ENCODE data around the gene LTBP2. TPM values are rescaled to one million over a fixed set of nuclear protein-coding genes. Genes with fewer than 3 reads are reported as not detected.

Gene LTBP2
- polyA plus RNA-seq, 3 donors, result 2.4 to 4.4 (median 2.9) TPM

DNA sequence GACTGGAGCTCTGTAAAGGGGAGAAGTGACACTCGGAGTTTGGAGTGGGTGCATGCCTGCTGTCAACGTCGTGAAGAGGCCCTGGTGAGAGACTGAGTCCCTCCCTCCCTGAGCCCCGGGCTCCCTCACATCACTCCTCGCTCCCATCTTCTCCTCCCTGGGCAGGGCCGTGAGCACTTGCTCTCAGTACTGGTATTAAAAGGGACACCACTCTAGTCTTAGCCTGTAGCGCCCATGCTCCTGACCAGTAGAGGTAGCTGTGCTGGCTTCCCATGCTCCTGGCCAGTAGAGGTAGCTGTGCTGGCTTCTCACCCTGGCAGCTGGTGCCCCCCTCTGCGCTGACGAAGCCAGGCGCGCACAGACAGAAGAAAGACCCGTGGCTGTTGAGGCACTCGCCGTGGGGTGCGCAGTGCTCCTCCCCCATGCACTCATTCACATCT lies 103.7 kb downstream of the LTBP2 start:
- DNase-seq, result no peak

DNA sequence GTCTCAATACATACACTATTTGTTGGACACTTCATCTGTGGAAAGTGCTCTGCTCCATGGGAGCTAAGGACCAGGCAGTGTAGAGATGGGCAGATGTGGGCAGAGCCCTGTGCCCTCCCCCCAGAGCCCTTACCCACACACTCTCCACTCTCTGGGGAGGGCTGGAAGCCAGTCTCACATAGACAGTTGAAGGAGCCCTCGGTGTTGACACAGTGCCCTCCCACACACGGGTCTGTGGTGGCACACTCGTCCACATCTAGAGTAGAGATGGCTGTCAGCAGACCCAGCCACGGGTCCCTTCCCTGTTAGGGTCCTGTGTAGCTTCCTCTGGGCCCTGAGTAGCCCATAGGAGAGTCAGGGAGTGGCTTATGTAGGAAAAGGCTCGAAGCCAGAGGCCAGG lies 104.2 kb downstream of the LTBP2 start:
- DNase-seq, result no peak

DNA sequence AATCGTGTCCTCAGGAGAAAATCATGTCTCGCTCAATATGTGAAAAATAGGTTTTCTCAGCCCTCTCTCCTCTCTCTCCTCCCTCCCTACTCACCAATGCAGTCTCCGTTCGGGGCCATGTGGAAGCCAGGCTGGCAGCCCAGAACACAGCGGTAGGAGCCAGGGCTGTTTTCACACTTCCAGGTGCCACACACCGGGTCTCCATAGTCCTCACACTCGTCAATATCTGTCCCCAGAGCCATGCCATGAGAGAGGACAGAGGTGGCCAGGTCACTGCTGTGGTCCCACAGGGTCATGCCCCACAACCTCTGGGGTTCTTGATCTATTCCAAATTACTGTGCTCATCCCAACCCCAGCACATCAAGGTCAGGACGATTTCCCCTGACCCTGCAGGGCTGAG lies 105.0 kb downstream of the LTBP2 start:
- DNase-seq, result no peak

DNA sequence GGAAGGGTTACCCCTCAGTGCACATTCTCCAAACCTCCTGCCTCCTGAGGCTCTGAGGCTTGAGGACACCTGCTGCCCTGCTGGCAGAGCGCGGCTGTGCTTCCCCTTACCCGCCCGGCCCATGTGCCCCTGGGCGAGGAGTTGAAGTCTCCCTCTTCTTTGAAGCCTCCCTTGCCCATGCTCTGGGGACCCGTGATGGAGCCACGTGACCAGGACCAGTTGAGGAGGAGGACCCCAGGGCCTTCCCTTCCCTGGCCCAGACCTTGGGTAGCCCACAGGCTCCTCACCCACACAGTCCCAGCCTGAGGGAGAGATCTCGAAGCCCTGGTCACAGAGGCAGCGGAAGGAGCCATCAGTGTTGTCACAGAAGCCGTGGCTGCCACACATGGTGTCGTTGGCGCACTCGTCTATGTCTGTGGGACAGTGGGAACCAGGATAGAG lies 105.6 kb downstream of the LTBP2 start:
- no peak for DNase-seq

DNA sequence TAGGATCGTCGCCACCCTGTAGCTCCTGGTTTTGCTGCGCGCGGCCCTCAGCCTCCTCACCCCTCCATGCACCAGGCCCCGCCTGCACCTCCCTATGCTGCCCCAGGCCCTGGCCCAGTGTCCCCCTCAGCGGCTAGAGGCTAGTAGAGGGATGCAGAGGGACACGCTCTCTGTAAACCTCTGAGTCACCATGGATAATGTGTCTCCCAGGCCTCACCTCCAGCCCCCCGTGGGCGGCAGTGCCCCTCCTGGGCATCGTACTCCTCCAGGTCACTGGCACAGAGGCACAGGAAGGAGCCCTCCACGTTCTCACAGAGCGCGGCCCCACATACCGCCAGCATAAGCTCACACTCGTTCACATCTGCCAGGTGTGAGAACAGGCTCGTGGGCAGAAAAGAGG lies 106.2 kb downstream of the LTBP2 start:
- no peak for DNase-seq

DNA sequence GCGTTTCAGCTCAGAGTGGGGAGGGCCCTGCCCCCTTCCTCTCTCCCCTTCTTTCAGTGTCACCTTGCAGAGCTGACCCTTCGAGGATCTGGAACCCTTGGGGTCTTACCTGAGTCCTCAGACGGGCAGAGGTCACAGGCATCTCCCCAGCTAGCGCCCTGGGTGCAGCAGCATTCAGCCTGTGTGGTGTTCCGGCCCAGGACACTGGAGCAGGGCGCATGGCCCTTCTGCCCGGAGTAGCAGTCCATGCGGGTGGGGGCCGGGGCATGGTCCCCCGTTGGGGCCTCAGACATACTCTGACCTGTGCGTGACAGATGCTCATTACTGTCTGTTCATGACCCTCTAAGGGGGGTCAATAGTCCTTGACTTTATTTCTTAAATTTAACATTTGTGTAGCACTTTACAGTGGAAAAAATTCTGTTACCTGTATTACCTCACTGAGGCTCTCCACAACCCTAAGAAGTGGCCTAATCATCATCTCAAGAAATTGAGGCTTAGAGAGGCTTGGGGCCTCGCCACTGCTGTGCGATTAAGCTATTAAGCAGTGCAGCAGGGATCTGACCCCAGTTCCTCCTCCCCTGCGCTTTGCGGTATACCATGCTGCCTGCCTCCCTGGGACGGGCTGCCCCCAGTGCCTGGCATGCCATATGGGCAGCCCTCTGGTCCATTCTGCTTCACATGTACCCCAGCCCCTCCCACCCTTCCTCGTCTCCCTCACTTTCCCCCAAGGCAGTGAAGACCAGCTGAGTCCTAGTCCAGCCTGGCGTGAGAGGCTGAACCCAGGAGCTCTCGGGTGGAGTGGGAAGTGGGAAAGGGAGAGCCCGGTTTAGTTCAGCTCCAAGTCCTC lies 106.9 kb downstream of the LTBP2 start:
- DNase-seq, result no peak

DNA sequence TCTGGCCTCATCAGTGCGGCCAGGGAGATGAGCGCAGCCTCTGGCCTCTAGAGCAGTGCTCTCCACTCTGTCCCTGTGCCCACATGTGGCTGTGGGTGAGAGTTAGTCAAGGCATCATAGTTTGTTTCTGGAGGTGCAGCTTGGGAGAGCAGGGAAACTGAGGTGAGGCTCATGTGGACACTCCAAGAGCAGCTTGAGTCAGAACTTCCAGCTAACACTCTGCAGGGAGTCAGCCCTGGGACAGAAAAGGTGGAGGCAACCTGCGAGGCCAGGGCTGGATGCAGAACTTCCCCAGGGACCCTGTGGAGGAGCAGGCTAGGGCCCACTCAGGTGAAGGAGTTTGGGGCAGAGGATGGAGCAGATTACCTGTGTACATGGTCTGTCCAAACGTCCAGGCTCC lies 107.6 kb downstream of the LTBP2 start:
- DNase-seq, result no peak

DNA sequence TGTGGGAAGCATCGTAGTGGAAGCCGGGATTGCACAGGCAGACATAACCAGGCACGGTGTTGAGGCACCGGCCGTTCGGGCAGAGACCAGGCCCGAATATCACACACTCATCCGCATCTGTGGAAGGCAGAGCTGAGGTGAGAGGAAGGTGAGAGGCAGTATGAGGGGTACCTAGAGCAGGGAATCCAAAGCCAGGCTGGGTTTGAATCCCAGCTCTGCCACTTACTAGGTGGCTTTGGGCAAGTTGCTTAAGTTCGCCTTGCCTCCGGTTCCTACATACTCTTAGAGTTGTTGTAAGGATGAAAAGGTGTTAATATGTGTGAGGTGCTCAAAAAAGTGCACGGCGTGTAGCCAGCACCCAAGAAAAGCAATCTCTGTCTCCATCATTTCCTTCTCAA lies 108.1 kb downstream of the LTBP2 start:
- DNase-seq, result no peak

DNA sequence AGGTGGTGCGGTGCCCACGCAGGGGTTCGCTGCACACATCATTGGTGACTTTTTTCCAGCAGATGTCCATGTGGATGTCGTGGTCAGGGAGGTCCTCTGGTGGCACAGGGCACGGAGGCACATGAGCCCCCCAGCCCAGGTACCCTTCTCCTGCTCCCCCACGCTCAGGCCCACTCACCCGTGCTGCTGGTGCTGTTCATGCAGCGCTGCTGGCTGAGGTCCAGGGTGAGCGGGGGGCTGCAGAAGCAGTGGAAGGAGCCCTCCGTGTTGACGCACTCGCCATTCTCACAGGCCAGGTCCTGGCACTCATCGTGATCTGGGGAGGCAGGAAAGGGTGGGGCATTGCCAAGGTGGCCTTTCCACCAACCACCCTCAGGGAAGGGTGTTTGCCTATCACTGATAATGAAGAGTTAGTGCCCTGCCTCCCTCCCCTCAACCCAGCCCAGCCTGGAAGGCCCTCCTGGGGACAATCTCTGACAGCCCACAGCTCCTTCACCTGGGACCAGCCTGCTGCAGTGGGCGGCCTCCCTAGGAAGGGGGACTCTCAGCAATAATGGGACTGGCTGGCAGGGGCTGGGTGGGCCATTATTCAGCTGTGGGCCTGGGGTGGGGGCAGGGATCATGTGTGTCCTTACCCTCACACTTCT lies 108.6 kb downstream of the LTBP2 start:
- no peak for DNase-seq

DNA sequence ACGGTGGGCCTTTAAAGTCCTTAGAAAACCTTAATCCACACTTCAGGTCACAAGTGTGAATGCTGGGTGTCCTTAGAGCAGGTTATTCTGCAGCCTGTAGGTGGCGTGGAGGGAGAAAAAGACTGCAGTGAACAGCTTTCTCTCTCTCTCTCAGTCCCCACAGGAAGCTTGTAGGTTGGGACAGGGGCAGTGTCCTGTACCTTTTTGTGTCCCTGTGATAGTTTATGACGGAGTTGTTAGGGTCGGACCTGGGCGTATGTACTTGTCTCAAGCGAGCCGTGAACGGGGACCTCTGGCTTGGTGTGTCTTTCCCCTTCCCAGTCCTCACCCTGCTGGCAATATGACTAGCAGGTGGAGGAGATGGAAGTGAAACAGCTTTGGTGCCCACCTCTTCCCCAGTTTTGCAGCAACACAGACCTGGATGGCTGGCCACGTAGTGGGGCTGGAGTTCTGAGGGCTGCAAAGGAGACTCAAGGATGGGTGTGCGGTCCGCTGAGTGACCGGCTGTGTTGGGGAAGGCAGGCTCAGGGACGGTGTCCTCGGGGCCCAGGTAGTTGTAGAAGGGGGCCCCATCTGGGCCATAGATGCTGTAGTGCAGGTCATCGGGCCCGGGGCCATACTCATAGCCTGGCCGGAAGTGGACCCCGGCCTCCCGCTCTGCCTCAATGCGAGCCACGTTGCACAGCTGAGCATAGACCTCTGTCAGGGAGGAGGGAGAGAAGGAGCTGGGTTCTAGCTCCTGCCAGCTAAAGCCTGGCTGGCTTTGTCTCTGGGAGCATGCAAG lies 109.6 kb downstream of the LTBP2 start:
- peak; percentile 65 for DNase-seq

DNA sequence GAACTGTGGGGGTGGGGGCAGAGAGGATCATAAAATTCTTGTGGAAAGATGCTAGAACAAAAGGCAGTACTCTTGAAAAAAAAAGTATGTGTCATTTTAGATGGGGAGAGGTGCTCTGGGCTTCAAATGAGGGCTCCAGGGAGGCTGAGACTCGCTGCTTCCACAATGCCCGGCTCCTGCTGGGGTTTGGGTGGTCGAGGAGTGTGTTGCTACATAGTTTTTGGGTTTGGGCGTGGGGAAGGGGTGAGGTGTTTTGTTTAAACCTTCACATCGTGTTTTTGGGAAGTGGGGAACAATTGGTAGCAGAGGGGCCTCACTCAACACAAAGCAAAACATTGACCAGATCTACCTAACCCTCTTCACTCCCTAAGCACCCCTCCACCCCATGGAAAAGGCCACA lies 110.3 kb downstream of the LTBP2 start:
- DNase-seq, result no peak

DNA sequence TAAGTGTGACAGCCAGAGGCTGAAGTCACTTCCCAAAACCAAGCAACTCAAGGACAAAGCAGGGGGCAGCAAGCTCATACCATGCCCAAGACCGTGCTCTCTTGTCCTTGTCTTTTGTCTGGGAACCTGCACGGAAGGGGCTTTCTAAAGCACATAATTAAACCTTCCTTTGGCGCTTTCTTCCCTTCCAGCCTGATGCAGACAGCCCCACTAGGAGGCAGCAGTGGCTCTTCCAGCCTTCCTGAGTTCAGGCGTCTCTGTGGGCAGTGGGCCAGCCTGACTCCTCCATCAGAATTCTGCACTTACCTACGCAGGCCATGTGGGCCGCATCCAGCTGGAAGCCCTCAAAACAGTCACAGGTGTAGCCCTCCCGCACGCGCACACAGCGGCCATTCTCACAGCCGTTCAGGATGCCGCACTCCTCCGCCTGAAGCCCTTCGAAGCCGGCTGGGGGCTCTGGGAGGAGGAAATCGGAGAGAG lies 110.9 kb downstream of the LTBP2 start:
- DNase-seq, result peak; percentile 89

DNA sequence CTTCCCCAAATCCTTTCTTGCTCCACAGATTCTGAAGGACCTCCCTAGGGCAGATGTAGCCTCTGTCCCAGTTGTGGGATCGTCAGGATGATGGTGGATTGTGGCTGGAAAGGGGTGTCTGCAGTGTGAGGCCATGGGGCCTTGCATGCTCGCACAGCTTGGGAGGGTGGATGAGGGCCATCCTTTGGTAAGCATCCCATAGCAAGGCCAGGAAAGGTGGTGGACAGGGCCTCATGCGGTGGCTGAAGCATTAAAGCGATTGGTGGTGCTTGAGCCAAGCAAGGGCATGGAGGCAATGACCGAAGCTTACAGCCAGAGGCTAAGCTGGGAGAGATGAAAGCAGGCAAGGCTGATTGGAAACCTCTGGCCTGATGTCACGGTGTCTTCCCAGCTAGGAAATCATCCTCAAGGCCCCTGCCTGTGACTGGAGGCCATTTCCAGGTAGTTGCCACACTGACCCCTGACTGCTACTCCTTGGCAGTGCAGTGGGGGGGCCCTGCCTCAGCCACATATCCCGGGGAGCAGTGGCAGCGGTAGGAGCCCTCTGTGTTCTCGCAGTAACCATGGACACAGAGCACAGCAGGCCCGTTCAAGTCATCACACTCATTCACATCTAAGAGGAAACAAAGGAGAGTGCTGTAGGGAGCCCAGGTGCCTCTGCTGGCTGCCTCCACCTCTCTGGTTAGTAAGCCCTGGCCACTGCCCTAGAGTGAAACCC lies 111.5 kb downstream of the LTBP2 start:
- DNase-seq, result no peak

DNA sequence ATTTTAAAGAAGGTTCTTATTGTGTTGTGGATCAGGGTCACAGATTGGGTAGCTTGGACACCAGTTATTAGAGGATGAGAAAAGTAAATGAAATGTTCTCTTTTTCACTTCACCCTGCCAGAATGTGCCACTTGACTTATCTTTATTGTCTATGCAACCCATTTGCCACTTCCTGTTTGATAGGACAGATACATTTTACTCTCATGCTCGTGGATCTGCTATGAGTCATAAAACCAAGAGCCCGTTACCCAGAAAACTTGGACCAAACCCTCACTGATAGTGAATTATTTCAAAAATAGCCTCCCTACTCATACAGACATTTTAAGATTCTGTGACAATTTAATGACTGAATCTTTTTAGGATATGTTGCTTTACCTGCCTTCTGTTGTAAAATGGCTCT lies 116.7 kb downstream of the LTBP2 start:
- DNase-seq, result no peak

DNA sequence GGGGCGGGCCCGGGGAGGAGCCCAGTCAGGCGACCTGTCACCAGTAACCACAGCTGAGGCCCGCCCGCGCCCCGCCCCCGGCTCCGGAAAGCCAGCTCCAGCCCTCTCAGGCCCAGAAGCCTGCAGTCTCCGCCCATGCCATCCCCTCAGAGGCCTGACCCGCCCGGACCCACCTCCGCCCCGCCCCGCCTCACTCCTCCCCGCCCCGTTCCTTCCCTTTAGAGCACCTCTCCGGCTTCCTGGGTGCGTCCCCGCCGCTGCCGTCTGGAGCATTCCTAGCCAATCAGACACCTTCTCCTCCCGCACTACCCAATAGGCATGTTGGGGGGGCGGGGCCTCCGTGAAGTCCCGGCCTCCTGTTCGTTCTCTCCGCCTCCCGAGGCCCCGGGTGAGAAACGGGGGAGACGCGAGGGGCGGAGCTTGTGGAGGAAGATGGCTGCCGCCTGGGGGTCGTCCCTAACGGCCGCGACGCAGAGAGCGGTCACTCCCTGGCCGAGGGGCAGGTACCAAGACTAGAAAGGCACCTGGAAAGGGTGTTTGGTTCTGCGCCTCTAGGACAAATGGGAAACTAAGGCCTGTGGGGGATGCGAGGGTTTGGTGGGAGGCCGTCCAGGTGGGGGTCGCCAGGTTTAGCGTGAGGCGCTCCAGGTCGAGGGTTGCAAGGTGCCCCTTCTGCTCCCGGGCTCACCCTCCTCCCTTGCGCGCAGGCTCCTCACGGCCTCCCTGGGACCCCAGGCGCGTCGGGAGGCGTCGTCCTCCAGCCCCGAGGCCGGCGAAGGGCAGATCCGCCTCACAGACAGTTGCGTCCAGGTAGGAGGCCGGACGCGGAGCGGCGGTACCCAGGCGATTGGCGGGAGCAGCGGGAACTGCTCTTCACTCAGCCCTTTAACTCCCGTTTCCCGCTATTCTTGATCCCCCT lies 118.4 kb downstream of the LTBP2 start, which contains the start of gene ISCA2:
Gene ISCA2 (plus strand): TSS at position 423 of the 919 bp plus-strand sequence. CDS start 10 bp downstream, at position 433.
- DNase-seq, result peak; percentile 100

DNA sequence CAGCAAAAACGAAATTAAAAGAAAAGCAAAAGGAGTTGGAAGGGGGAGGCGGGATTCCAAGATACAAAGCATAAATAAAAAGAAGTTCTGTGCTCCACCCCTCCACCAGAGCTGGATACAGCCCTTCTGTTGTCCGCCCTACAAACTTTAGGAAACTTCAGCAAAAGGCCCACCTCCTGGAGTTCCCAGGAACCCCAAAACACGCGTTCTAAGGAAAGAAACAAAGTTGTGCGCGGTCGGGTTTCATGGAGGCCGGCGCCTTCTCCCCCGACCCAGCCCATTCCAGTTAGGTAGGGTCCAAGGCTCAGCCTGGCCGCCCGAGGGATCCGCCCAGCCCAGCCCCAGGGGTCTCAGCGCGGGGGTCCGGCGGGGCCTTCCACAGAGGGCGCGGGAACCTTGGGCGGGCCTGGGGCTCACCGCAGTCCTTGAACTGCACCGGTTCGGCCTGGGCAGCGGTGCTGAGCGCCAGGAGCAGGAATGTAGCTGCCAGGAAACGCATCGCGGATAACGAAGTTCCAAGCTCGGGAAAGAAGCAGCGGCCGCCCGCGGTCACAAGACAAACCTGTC lies 119.2 kb downstream of the LTBP2 start, which contains the start of gene NPC2:
Gene NPC2 (minus strand): TSS at position 530 of the 567 bp plus-strand sequence. CDS start 31 bp downstream, at position 499.
- DNase-seq, result peak; percentile 48

DNA sequence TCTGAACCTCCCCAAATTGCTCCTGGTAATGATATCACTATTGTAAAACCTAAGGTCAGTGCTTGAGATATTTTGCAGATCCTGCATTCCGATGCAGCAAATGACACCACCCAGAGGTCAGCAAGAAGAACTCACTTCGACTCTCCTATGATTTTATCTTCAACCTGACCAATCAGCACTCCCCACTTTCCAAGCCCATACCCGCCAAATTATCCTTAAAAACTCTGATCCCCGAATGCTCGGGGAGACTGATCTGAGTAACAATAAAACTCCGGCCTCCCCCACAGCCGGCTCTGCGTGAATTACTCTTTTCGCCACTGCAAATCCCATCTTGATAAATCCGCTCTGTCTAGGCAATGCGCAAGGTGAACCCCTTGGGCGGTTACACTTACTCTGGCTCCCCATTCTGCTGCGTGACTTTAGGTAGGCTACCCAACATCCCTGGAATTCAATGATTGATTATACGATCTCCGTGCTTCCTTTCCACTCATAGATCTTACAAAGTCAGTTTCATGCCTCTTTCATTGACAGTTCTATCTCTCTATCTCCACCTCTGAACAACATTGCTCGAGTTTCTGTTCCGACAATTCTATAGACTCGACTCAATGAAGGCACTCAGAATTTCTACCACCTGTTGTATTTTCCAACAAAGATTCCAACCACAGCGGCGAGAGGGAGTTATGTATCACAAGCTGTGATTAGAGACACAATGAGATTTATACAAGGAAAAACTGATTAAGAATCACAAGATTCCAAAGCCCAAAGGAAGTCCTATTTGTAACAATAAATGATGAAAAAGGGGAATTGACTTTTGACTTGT lies 119.9 kb downstream of the LTBP2 start:
- no peak for DNase-seq

DNA sequence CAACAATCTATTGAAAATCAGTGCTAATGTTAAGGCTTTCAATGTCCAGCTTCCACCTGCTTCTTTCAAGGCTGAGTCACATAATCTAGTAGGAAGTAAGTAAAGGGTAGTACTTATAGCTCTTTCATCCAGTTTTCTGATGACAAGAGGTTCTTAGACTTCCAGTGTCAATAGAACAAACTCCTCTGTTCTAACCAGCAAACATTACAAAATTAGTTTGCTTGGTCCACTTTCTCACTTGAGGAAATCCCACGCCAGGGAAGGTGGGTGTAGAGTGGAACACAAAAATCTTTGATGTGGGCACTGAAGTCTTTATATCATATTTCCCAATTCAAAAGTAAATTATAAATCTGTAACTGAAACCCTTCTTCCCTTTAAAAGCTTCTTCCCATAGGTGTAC lies 121.6 kb downstream of the LTBP2 start:
- no peak for DNase-seq

DNA sequence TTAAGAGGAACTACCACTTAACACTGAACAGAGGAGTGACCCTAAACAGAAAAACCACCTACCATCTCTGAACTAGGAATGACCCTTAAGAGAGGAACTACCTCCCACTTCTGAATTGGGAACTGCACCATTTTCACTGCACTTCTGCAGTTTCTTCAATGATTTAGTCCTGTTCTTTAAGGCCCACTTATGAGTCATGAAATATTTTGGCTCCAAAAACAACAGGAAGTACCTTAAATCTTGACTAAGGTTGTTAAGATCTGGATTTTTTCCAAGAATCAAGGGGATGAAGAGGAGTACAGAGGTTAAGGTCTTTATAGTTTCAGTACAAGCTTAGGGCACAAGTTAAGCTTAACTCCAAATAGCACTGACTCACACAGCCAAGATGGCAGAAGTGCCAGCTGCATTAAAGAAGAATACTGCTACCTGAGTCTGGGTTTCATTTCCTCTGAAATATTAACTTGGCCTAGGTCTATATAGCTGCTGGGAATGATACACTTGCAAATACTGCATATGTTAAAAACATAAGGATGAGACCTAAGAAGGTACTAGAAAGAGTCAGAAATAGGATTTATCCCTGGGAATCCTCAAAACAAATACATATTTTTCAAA lies 123.1 kb downstream of the LTBP2 start:
- no peak for DNase-seq

All from renal pelvis (tissue), 4 donors.